Right renal cortex interstitium (tissue), 3 donors: ENCODE results near the gene HDHD5. TPM values are rescaled to one million over a fixed set of nuclear protein-coding genes. Genes with fewer than 3 reads are reported as not detected.
A peak's percentile ranks its signal among the peaks of the same experiment; 100 is the strongest.

Experiments used
- DNase-seq, 3 donors: peaks; one replicate each; pipeline ENCODE4 v3.0.0-alpha.2; 2013; ENCODE audit warnings: low read depth in 3 of 3, low spot score in 2 of 3
- polyA plus RNA-seq, 3 donors: library from polyadenylated mRNA; unstranded; fragments of 120-200 nt; gene quantifications; one replicate each; pipeline ENCODE4 v1.2.1, GENCODE V29; 2013; ENCODE audit not compliant: insufficient read length in 3 of 3

HDHD5 gene
- polyA plus RNA-seq, 3 donors = 31.6 to 36.1 (median 32.7) TPM

- DNase-seq = peak in 1 of 3 donors; percentile 45
Observed at GRCh38 chr22:17121233-17122195, 37.6 kb downstream of the HDHD5 start, which contains the start of gene TMEM121B. TSS of gene TMEM121B (minus strand) at chr22:17121360. CDS start at chr22:17121127, 233 bp downstream.

GRCh38 chr22:17120711-17121232, 38.3 kb downstream of the HDHD5 start:
- peak in 1 of 3 donors; percentile 23 for DNase-seq

DNA sequence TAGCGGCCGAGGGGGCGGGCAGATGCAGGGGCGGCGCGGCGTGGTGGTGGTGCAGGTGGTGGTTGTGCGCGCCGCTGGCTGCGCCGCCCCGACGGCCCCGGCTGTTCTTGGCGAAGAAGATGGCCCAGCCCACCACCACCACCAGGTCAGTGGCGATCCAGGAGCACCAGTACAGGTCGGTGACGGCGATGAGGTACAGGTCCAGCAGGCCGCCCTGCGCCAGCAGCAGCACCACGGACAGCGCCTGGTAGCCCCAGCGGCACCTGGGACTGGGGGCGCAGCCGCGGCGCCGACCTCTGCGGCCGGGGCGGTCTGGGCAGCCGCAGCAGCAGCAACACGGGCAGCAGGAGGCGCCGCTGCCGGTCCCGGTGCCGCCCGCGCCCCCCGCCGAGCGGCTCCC, 38.8 kb downstream of the HDHD5 start:
- peak in 1 of 3 donors; percentile 52 for DNase-seq

DNA sequence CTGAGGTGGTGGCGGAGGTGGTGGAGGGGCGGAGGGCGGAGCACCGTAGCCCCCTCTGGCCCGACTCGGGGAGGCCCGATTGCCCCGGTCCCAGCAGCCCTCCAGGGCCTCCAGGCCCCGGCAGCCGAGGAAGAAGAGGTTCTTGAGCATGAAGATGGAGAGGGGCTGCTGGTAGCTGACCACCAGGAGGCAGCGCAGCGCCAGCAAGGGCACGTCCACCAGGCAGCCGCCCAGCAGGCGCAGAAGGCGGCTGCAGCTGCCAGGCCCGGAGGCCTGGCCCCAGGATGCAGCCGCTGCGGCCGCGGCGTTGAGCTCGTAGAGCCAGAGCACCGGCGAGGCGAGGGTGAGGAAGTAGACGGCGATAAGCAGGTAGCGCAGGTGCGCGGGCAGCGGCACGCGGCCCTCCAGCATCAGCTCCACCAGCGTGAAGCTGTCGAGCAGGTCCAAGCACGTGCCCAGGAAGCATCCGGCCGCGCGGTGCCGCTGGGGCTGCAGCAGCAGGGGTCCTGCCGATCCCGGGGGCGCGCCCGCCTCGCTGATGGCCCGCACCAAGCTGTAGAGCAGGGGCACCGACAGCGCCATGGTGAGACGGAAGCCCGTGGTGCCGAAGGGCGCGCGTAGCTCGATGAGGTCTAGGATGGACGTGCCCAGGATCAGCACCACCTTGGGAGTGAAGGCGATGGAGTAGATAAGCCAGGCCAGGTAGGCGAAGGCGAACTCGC, 39.4 kb downstream of the HDHD5 start:
- DNase-seq = no peak

GRCh38 chr22:17118342-17118741, 40.7 kb downstream of the HDHD5 start:
- DNase-seq = no peak

DNA sequence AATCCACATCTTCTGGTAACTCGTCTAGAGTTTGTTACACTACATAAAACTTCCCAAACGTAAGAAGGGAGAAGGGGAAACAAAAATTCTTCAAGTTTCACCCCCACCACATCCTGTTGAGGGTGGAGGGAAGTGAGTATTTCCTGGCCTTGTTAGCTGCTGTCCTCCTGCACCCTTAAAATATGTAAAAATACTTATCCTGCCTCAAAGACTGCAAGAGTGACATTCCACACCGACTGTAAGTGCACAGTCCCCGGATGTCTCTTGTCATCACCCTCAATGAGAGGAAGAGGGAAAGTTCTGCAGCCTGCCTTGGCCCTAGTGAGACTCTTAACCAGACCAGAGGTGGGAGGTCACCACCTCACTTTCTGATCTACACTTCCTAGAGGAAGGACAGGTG, 41.2 kb downstream of the HDHD5 start:
- no peak for DNase-seq

DNA sequence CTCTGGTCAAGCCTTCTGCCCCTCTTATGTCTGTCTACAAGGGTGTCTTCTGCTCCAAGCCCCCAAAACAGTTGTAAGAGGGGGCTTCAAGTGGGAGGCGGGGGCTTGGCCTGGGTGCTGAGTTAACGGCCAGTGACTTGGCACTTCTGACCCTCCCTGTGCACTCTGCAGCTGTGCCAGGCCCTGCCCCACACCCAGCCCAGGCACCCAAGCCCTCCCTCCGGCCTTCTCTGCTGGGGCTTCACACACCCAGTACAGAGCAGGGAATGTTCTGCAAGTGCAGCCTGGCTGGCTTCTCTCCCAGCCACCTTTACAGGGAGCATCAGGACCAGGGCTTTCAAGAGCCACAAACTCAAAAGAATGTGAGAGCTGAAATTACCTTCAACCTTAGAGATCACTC, 41.7 kb downstream of the HDHD5 start:
- DNase-seq = no peak

DNA sequence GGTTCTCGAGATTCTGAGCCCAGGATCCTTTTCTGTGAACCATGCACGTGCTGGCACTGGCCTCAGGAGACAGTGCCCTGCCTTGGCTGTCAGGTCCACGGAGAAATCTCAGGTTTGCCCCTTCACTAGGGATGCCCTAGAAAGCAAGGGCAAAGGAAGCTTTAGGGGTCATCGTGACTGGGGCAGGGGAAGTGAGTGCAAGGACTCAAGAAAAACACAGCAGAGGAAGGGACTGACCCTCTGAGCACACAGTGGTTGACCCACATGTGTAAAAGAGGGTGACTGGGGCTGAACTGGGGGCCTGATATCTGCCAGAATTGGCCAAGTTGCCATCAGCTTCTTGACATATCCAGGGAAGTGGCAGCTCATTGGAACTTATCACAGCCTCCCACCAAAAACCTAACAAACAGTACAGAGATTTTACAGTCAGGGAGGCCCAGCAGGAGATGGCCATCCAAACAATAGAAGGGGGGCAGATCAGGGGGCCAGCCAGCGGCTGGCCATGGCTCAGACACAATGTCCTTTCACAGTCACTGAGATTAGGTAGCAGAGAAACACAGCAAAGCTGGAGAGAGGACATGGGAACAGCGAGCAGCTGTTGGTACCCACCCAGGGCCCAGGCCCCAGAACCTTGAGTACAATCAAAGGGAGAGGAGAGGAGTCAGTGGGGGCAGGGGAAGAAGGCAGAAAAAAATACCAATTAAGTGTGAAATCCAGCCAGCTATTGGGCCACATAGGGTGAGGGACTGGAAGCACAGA, 42.3 kb downstream of the HDHD5 start:
- no peak for DNase-seq

GRCh38 chr22:17115945-17116565, 43.0 kb downstream of the HDHD5 start:
- DNase-seq = no peak

GRCh38 chr22:17115236-17115635, 43.8 kb downstream of the HDHD5 start:
- no peak for DNase-seq

- no peak for DNase-seq
Observed at GRCh38 chr22:17114898-17115235, 44.2 kb downstream of the HDHD5 start.

DNA sequence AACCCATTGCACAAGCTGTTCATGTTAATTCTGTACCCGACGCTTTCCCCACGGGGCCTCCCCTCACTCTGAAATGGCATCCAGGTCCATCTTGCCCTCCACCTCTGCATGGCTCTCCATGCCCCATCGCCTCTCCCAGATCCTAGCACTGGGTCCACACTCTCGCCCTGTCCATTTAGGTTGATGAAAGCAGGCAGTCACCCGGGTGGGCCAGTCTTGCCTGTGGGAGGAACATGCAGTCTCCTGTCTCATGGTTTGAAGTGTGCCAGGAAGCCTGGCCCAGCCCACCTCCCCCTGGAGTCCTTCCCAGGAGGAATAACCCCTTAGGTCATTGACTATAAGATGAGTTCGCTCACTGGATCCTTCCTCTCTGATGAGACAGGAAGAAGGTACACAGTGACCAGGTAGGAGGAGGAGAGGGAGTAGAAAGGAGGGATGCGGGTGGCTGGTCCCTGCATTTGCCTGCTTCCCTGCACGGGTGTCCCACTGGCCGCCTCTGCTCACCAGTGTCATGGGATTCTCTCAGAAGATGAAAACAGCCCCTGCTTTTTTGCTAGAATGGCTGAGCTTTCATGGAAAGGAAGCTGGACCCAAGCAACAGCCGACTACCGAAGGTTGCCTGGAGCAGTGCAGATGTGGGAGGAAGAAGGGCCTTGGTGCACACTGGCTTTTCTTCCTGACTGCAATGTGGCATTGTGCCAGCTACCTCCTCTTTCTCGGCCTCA, 44.7 kb downstream of the HDHD5 start:
- no peak for DNase-seq

GRCh38 chr22:17113600-17113999, 45.5 kb downstream of the HDHD5 start:
- DNase-seq = no peak

- peak in 1 of 3 donors; percentile 18 for DNase-seq
Observed at GRCh38 chr22:17112491-17113042, 46.5 kb downstream of the HDHD5 start.

DNA sequence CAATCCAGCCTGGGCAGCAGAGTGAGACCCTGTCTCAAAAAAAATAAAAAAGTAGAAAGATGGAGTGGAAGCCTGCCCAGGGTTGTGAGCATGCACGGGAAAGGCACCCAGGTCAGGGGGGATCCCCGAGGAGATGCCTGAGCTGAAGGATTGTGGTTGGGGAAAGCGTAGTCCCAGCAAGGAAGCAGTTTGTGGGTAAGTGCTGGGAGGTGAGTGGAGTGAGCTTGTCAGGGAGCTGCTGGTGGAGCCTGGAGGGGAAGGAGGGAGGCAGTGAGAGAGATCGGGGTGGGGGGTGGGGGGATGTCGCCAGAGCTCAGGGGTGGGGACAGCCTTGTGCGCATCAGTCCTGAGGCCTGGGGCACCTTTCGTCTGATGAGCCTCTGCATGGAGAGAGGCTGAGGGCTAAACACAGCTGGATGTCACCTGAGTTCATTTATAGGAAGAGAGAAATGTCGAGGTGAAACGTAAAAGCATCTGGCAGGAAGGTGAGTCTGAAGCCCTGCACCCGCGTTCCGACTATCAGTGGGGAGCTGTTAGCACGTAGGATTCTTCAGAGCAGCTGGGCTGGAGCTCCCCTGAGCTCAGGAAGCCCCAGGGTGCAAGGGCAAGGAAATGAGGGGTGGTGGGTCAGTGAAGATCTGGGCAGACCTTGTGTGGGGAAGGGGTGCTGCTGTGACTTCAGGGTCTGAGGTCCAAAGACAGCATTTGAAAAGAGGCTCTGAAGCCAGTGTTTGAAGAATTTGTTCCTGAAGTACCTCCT, 48.1 kb downstream of the HDHD5 start:
- DNase-seq = no peak

GRCh38 chr22:17109976-17110375, 49.1 kb downstream of the HDHD5 start:
- DNase-seq = no peak

DNA sequence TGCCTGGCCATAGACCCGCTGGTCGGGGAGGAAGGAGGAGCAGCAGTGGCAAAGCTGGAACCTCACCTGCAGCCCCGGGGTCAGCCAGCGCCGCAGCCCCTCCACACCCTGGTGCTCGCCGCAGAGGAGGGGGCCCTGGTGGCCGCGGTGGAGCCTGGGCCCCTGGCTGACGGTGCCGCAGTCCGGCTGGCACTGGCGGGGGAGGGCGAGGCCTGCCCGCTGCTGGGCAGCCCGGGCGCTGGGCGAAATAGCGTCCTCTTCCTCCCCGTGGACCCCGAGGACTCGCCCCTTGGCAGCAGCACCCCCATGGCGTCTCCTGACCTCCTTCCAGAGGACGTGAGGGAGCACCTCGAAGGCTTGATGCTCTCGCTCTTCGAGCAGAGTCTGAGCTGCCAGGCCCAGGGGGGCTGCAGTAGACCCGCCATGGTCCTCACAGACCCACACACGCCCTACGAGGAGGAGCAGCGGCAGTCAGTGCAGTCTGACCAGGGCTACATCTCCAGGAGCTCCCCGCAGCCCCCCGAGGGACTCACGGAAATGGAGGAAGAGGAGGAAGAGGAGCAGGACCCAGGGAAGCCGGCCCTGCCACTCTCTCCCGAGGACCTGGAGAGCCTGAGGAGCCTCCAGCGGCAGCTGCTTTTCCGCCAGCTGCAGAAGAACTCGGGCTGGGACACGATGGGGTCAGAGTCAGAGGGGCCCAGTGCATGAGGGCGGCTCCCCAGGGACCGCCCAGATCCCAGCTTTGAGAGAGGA, 49.8 kb downstream of the HDHD5 start:
- no peak for DNase-seq
